HFF-Myc (cell line): ENCODE results near the gene ARHGAP25.

Experiments
- DNase-seq: peaks from one replicate; pipeline ENCODE4 v3.0.0-alpha.2; 2011; ENCODE audit warnings: low read depth; ENCODE audit errors: extremely low read depth
- H3K4me3 ChIP-seq: replicated peaks from 2 replicates; pipeline ENCODE4 v1.5.1; 2011; ENCODE audit warnings: low read depth, mild to moderate bottlenecking, control low read depth, low read length
- TF ChIP-seq, protein P1 (sequence below): IDR thresholded peaks from 2 replicates; pipeline ENCODE4 v1.5.1; 2012; ENCODE audit warnings: mild to moderate bottlenecking, low read depth, low read length, control low read depth; ENCODE audit errors: missing control alignments

The ARHGAP25 gene

DNA sequence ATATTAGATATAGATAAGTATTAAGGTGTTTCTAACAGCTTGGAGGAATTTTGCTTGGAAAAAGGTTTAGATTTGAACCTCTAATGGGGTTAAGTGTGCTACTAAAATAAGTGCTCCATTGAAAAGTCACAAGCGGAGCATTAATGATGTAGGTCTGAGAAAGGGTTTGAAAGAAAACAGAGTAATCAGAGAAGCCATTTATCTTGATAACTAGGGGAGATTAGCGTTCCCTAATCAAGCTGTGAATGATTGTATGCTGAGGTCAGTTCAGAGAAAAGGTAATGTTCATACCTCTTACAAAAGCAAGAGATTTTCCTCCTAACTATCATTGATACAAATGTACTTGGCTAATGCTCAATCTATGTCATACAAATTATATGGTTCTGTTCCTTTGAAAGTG is 1.5 kb downstream of the ARHGAP25 start:
- H3K4me3 ChIP-seq: no peak overlapping the region
- DNase-seq: no peak
- TF ChIP-seq, protein P1, sequence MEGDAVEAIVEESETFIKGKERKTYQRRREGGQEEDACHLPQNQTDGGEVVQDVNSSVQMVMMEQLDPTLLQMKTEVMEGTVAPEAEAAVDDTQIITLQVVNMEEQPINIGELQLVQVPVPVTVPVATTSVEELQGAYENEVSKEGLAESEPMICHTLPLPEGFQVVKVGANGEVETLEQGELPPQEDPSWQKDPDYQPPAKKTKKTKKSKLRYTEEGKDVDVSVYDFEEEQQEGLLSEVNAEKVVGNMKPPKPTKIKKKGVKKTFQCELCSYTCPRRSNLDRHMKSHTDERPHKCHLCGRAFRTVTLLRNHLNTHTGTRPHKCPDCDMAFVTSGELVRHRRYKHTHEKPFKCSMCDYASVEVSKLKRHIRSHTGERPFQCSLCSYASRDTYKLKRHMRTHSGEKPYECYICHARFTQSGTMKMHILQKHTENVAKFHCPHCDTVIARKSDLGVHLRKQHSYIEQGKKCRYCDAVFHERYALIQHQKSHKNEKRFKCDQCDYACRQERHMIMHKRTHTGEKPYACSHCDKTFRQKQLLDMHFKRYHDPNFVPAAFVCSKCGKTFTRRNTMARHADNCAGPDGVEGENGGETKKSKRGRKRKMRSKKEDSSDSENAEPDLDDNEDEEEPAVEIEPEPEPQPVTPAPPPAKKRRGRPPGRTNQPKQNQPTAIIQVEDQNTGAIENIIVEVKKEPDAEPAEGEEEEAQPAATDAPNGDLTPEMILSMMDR: no peak

DNA sequence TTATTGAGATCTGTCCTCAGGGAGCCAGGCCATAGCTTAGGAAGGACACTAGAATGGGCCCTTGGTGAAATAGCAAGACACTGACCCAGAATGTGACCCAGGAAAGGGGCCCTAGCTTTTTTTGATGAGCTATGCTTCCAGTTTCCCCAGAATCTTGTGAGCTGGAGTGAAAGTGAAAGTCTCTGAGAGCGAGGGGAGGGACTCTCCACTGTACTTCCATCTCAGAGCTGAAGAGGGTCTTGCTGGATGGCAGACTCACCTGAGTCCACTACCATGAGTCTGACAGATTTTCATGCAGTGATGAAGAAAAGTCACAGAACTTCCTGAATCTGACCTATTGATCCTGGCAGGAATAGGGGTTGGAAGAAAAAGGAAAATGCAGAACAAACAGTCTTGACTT is 3.1 kb downstream of the ARHGAP25 start:
- H3K4me3 ChIP-seq: no peak overlapping the region
- DNase-seq: no peak
- TF ChIP-seq, protein P1: no peak

DNA sequence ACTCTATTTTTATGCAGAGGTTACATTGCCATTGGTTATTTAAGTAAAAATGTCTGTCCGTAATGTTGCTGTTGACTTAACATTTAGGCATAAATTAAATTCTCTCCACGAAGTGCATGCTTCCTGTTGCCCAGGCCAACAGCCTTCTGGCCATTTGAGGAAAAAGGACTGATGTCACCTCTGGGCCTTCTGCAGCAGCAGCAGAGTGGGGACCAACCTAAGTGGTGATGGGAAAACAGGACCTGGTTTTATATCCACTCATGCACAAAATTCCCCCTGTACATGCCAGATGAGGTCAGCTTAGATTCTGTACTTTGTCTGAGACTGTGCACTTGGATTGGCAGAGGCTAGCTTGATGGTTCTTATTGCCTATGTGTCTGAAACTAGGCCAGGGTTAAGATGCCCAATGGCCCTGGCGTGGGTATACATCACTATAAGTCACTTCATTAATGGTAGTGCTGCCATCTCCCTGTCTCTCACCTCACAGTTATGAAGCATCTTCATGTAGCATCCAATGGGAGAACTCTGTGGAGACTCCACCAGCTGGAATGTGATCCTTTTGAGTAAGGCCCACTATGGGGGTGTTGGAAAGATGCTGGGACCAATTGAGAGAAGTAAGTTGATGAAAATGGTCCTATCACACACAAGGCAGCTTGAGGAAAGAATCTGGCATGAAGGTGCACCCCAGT is 4.4 kb downstream of the ARHGAP25 start:
- TF ChIP-seq, protein P1: no peak
- H3K4me3 ChIP-seq: no peak overlapping the region
- no peak for DNase-seq

DNA sequence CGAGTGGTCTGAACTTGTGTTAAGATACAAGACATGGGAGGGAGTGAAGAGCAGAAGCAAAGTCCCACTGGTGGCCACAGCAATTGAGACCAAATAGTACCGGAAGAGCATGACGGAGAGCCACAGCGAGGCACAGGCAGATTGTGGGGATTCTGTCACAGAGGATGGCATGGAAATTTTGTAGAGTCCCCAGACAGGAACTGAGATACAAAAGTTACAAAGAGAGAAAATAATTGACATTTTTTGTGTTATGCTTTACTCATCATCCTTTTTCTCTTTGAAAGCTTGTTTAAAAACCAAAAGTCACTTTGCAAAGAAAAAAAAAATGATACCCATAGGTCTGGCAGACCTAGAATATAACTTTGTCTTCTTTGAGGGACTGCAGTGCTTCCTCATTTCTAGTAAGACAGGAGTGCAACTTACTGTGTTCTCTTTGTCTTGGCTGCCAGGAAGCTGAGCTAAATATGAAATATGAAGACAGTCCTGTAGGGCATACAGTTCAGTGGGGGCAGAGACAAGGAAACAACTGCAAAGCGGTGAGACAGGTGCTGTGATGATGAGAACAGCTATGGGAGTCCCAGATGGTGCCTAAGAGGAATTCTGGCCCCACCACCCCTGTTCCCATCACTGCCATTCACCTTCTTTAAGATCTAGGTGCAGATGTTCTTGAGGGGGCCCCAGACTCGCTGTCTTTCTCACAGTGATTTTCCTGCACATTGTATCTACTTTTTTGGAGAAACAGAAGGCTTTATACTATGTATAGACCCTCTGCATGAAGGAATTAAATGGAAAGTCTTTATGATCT is 5.2 kb downstream of the ARHGAP25 start:
- no peak overlapping the region for H3K4me3 ChIP-seq
- DNase-seq: no peak
- TF ChIP-seq, protein P1: no peak

DNA sequence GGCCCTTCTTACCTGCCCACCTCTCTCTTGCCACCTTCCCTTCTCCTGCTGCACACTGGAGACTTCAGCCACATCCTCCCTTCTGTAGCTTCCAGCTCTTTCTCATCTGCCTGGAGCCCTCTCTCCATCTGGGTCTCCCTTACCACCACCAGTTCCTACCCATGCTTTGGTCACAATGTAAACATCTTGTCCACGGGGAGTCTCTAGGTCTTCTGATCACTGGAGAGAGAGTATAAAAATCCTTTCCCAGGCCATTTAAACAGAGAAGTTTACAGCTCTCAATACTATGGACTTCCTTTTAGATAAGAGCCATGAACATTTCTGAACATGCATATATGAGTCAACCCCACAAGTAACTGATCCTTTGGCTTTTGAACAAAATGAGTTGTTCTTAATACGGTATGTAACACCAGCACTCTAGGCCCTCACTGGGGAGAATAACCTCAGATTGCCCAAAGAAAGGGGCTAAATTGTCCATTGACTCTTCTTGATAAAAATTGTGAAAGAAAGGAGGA is 5.8 kb downstream of the ARHGAP25 start:
- DNase-seq: no peak
- H3K4me3 ChIP-seq: no peak overlapping the region

DNA sequence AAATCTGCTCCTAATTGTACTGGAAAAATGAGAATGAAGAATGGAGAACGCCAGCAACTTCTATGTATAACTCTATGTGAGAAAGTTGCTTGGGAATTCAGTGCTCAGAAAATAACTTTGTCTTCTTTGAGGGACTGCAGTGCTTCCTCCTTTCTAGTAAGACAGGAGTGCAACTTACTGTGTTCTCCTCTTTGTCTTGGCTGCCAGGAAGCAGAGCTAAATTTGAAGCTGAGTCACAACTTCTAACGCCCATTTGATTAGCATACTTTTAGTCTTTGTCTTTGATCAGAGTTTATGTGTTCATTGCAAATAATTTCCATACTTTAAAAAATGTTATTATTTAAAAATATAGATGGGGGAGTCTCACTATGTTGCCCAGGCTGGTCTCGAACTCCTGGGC is 6.6 kb downstream of the ARHGAP25 start:
- no peak overlapping the region for H3K4me3 ChIP-seq
- no peak for DNase-seq
- TF ChIP-seq, protein P1: no peak

More for the DNA sequence above, 5.8 kb downstream of the ARHGAP25 start:
- TF ChIP-seq, protein P1: no peak
